Calu3 (cell line): Measurements from ENCODE around the gene PLXNA4. TPM values are rescaled to one million over a fixed set of nuclear protein-coding genes. Genes with fewer than 3 reads are reported as not detected.
A peak's percentile ranks its signal among the peaks of the same experiment; 100 is the strongest.

Experiments
- BruUV-seq: library from RNA; stranded (reverse); fragments of 400-500 nt; replicated peaks from 2 replicates; lab custom pipeline; 2021; lab: Mats Ljungman, UMichigan
- CTCF ChIA-PET: fragments of 300-600 bp; sonication (Branson Sonifier 250); formaldehyde crosslinking; loops from one replicate; lab custom pipeline; 2022; ENCODE audit warnings: antibody characterized with exemption; lab: Charles Lee
- DNase-seq: peaks from one replicate; pipeline ENCODE4 v3.0.0; 2022
- H3K27ac Mint-ChIP-seq: one replicate; pipeline ENCODE4 v1.8.0; 2022; ENCODE audit warnings: mixed read lengths; ENCODE audit not compliant: unreplicated experiment
- H3K27me3 Mint-ChIP-seq: one replicate; pipeline ENCODE4 v1.8.0; 2022; ENCODE audit warnings: mixed read lengths; ENCODE audit not compliant: unreplicated experiment
- H3K36me3 Mint-ChIP-seq: one replicate; pipeline ENCODE4 v1.8.0; 2022; ENCODE audit warnings: mild to moderate bottlenecking, moderate library complexity, mixed read lengths; ENCODE audit not compliant: insufficient read depth, unreplicated experiment
- H3K4me1 Mint-ChIP-seq: one replicate; pipeline ENCODE4 v1.8.0; 2022; ENCODE audit warnings: mild to moderate bottlenecking, low read depth, mixed read lengths; ENCODE audit not compliant: unreplicated experiment
- H3K4me3 Mint-ChIP-seq: one replicate; pipeline ENCODE4 v1.8.0; 2022; ENCODE audit warnings: mild to moderate bottlenecking, low read depth, moderate library complexity, mixed read lengths; ENCODE audit not compliant: unreplicated experiment
- H3K9me3 Mint-ChIP-seq: one replicate; pipeline ENCODE4 v1.8.0; 2022; ENCODE audit warnings: low read depth, mixed read lengths; ENCODE audit not compliant: unreplicated experiment
- CTCF ChIP-seq: fragments of 200-600 bp; IDR thresholded peaks from one replicate; pipeline ENCODE4 v1.8.0; 2022; ENCODE audit warnings: antibody characterized with exemption; ENCODE audit not compliant: unreplicated experiment
- intact Hi-C: fragments of 100-400 bp; cut with micrococcal nuclease; formaldehyde crosslinking; loops from one replicate; pipeline ENCODE4 v1.10.0; 2022; ENCODE audit not compliant: unreplicated experiment
- total RNA-seq: library from RNA; stranded (reverse); gene quantifications from 2 replicates; pipeline ENCODE4 v1.2.3, GENCODE V29; 2022

The PLXNA4 gene
- total RNA-seq, 1 experiment from 2014 or later: not detected

- BruUV-seq: no TSS peak
- Mint-ChIP-seq H3K9me3 (no peaks in the 10 kb centered on the region), H3K36me3 (no peaks in the 10 kb centered on the region), H3K27ac (no peak overlapping the region), H3K27me3 (peaks cover 30% of the 10 kb centered on the region), H3K4me1 (peaks cover 15% of the 10 kb centered on the region), H3K4me3 (no peak overlapping the region)
- intact Hi-C loops: no loop called here
- no peak for TF ChIP-seq CTCF
- CTCF ChIA-PET: no interaction called here
- no peak for DNase-seq
These were observed 319.5 kb downstream of the PLXNA4 start for GRCh38 chr7:132256721-132257212.

GRCh38 chr7:132255898-132256297 is 320.4 kb downstream of the PLXNA4 start:
- peak; percentile 14 for DNase-seq
- BruUV-seq: no TSS peak
- no peak overlapping the region for H3K4me3 Mint-ChIP-seq
- H3K27ac Mint-ChIP-seq: no peak overlapping the region
- CTCF ChIA-PET: no interaction called here
- peaks cover 5% of the 10 kb centered on the region for H3K36me3 Mint-ChIP-seq
- H3K9me3 Mint-ChIP-seq: no peaks in the 10 kb centered on the region
- H3K4me1 Mint-ChIP-seq: peaks cover 23% of the 10 kb centered on the region
- intact Hi-C loops: no loop called here
- TF ChIP-seq CTCF: no peak
- peaks cover 22% of the 10 kb centered on the region for H3K27me3 Mint-ChIP-seq

GRCh38 chr7:132255115-132255797 is 321.0 kb downstream of the PLXNA4 start:
- no peak overlapping the region for H3K27ac Mint-ChIP-seq
- intact Hi-C loops: no loop called here
- no peak overlapping the region for H3K4me3 Mint-ChIP-seq
- H3K36me3 Mint-ChIP-seq: peaks cover 6% of the 10 kb centered on the region
- TF ChIP-seq CTCF: no peak
- BruUV-seq: no TSS peak
- CTCF ChIA-PET: no interaction called here
- H3K9me3 Mint-ChIP-seq: no peaks in the 10 kb centered on the region
- DNase-seq: no peak
- H3K27me3 Mint-ChIP-seq: peaks cover 15% of the 10 kb centered on the region
- H3K4me1 Mint-ChIP-seq: peaks cover 30% of the 10 kb centered on the region

GRCh38 chr7:132254455-132254854 is 321.8 kb downstream of the PLXNA4 start:
- CTCF ChIA-PET: no interaction called here
- DNase-seq: no peak
- Mint-ChIP-seq H3K36me3 (peaks cover 6% of the 10 kb centered on the region), H3K9me3 (no peaks in the 10 kb centered on the region), H3K27ac (no peak overlapping the region), H3K27me3 (peaks cover 7% of the 10 kb centered on the region), H3K4me3 (no peak overlapping the region), H3K4me1 (peaks cover 36% of the 10 kb centered on the region)
- no TSS peak for BruUV-seq
- no peak for TF ChIP-seq CTCF
- intact Hi-C loops: no loop called here
